GM19467 (cell line): ENCODE measurements around the gene OGDH.
A peak's percentile ranks its signal among the peaks of the same experiment; 100 is the strongest.
"Not testable (repeated sequence)": the region's sequence is repeated elsewhere in the genome, so short reads cannot be mapped to it uniquely, and the experiment has no call there.

Source experiments
- ATAC-seq: cut with Tn5 transposase; IDR thresholded peaks from one replicate; pipeline ENCODE4 v1.9.1; 2021; ENCODE audit warnings: mild to moderate bottlenecking, moderate library complexity; ENCODE audit not compliant: unreplicated experiment

The OGDH gene

GRCh38 chr7:44606341-44607140 is at the start of gene OGDH:
Gene OGDH (plus strand): TSS chr7:44606627. CDS start chr7:44624344, 17,717 bp downstream.
- ATAC-seq: peak; percentile 96

GRCh38 chr7:44557485-44557884 is 48.9 kb upstream of the OGDH start:
- ATAC-seq: no peak

GRCh38 chr7:44559485-44559884 is 46.9 kb upstream of the OGDH start:
- no peak for ATAC-seq

GRCh38 chr7:44561481-44561880 is 44.9 kb upstream of the OGDH start:
- ATAC-seq: no peak

- no peak for ATAC-seq
Measured at GRCh38 chr7:44561962-44562621, 44.3 kb upstream of the OGDH start.

- not testable (repeated sequence) for ATAC-seq
Measured at GRCh38 chr7:44562622-44562962, 43.8 kb upstream of the OGDH start.

GRCh38 chr7:44563171-44563679 is 43.2 kb upstream of the OGDH start:
- no peak for ATAC-seq

GRCh38 chr7:44564606-44565005 is 41.8 kb upstream of the OGDH start:
- no peak for ATAC-seq

- peak; percentile 76 for ATAC-seq
Measured at GRCh38 chr7:44565097-44565794, 41.2 kb upstream of the OGDH start.

GRCh38 chr7:44565795-44566559 is 40.5 kb upstream of the OGDH start:
- peak; percentile 19 for ATAC-seq

- ATAC-seq: no peak
Measured at GRCh38 chr7:44566680-44567079, 39.7 kb upstream of the OGDH start.

- no peak for ATAC-seq
Measured at GRCh38 chr7:44567884-44568283, 38.5 kb upstream of the OGDH start.

- no peak for ATAC-seq
Measured at GRCh38 chr7:44568771-44569560, 37.5 kb upstream of the OGDH start.

GRCh38 chr7:44569959-44570358 is 36.5 kb upstream of the OGDH start:
- ATAC-seq: no peak

GRCh38 chr7:44572771-44573170 is 33.7 kb upstream of the OGDH start:
- no peak for ATAC-seq

GRCh38 chr7:44573464-44574286 is 32.8 kb upstream of the OGDH start, which contains the start of gene DDX56:
Gene DDX56 (minus strand): TSS chr7:44573908. CDS start chr7:44573895, 13 bp downstream.
- peak; percentile 95 for ATAC-seq

- ATAC-seq: no peak
Measured at GRCh38 chr7:44574287-44574872, 32.0 kb upstream of the OGDH start.

- no peak for ATAC-seq
Measured at GRCh38 chr7:44575054-44575453, 31.4 kb upstream of the OGDH start.

- ATAC-seq: no peak
Measured at GRCh38 chr7:44576228-44576627, 30.2 kb upstream of the OGDH start.
